ENCODE data around the gene XPO4.

DNA sequence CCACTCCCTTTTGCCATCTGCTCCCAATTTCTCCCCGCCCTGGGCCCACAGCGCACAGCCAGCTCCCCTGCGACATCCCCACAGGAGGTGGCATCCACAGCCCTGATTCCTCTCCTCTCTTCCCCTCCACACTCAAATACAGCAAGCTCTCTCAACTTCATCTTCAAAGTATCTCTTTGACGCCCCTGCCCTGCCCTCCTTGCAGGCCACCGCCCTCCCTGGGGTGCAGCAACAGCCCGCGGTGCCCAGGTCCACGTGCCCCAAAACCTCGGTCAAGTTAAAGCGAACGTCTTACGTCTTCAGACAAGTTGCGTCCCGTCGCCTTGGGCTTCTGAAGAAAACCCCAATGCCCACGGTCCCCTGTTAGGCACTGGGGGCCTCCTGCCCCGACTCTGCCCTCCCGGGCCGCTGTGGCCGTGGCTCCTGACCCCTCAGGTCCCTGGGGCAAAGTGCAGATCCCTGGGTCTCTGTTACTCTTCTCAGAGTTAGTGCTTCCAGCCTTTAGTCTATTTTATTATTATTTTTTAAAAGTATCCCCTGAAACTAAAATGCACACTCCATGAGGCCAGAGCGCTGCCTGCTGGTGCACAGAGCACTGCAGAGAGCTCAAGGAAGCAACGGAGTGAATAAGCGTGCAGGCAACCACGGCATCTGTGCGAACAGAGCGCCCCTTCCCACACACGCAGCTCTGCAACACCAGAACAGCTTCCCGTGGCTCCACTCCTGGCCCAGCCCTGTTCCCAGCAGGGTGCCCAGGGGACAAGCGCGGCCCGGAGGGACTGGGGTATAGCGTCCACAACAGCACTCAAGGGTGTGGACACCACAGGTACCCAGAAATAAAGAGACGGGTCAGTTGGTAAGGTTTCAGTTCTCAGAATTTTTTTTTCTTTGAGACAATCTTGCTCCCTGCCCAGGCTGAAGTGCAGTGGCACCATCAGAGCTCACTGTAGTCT, 172.6 kb downstream of the XPO4 start:
- TF ChIP-seq, protein P1, sequence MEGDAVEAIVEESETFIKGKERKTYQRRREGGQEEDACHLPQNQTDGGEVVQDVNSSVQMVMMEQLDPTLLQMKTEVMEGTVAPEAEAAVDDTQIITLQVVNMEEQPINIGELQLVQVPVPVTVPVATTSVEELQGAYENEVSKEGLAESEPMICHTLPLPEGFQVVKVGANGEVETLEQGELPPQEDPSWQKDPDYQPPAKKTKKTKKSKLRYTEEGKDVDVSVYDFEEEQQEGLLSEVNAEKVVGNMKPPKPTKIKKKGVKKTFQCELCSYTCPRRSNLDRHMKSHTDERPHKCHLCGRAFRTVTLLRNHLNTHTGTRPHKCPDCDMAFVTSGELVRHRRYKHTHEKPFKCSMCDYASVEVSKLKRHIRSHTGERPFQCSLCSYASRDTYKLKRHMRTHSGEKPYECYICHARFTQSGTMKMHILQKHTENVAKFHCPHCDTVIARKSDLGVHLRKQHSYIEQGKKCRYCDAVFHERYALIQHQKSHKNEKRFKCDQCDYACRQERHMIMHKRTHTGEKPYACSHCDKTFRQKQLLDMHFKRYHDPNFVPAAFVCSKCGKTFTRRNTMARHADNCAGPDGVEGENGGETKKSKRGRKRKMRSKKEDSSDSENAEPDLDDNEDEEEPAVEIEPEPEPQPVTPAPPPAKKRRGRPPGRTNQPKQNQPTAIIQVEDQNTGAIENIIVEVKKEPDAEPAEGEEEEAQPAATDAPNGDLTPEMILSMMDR (IDR thresholded peaks at IDR 0.05): no peak
- no peak for TF ChIP-seq POLR2A (IDR thresholded peaks at IDR 0.05)
